Keratinocyte (primary cell): ENCODE data around the gene SLC25A25. TPM values are rescaled to one million over a fixed set of nuclear protein-coding genes. Genes with fewer than 3 reads are reported as not detected.

ENCODE experiments used
- DNase-seq: peaks from one replicate; pipeline ENCODE4 v3.0.0-alpha.2; 2011; ENCODE audit warnings: low read depth, missing footprints, low spot score
- FAIRE-seq: peaks from 2 replicates; lab custom pipeline; 2011; peaks lifted over from hg19 to GRCh38; lab: Jason Lieb, UNC
- H2AFZ ChIP-seq: 2 replicates; pipeline ENCODE4 v1.6.0; 2012; ENCODE audit warnings: low read length, control low read depth, inconsistent platforms; ENCODE audit not compliant: control insufficient read depth
- H3K27ac ChIP-seq: 2 replicates; pipeline ENCODE4 v1.5.1; 2011; ENCODE audit warnings: low read length; ENCODE audit not compliant: control insufficient read depth, insufficient read depth
- H3K27me3 ChIP-seq: 3 replicates; pipeline ENCODE4 v1.6.0; 2011; ENCODE audit warnings: low read length; ENCODE audit not compliant: control insufficient read depth, insufficient read depth; ENCODE audit errors: extremely low read depth
- H3K36me3 ChIP-seq, 2 experiments: 2 replicates in 1 of 2; 3 replicates in 1 of 2; pipeline ENCODE4 v1.5.1; 2011; ENCODE audit warnings: low read length in 2 of 2, mild to moderate bottlenecking in 1 of 2; ENCODE audit not compliant: control insufficient read depth in 2 of 2, insufficient read depth in 2 of 2; ENCODE audit errors: extremely low read depth in 1 of 2
- H3K4me1 ChIP-seq: 3 replicates; pipeline ENCODE4 v1.5.1; 2011; ENCODE audit warnings: low read length; ENCODE audit not compliant: control insufficient read depth, insufficient read depth; ENCODE audit errors: extremely low read depth
- H3K4me2 ChIP-seq: 3 replicates; pipeline ENCODE4 v1.6.0; 2011; ENCODE audit warnings: low read depth, low read length; ENCODE audit not compliant: control insufficient read depth, insufficient read depth; ENCODE audit errors: extremely low read depth
- H3K4me3 ChIP-seq, 3 experiments: fragments of 200-600 bp in 1 of 3; sonication (generic) in 1 of 3; 2 replicates in 2 of 3; 3 replicates in 1 of 3; pipeline ENCODE4 v1.5.1; 2011 to 2016; ENCODE audit warnings: low read length in 3 of 3, mild to moderate bottlenecking in 3 of 3, control low read depth in 2 of 3, inconsistent platforms in 1 of 3, low read depth in 1 of 3, mixed read lengths in 1 of 3, mixed run types in 1 of 3, moderate library complexity in 1 of 3; ENCODE audit not compliant: control insufficient read depth in 2 of 3, insufficient read depth in 2 of 3; ENCODE audit errors: extremely low read depth in 1 of 3
- H3K79me2 ChIP-seq: 2 replicates; pipeline ENCODE4 v1.6.0; 2012; ENCODE audit warnings: low read length; ENCODE audit not compliant: control insufficient read depth, insufficient read depth
- H3K9ac ChIP-seq: 3 replicates; pipeline ENCODE4 v1.6.0; 2011; ENCODE audit warnings: low read length; ENCODE audit not compliant: control insufficient read depth, insufficient read depth; ENCODE audit errors: extremely low read depth
- H3K9me1 ChIP-seq: 3 replicates; pipeline ENCODE4 v1.6.0; 2011; ENCODE audit warnings: low read length; ENCODE audit not compliant: control insufficient read depth, insufficient read depth; ENCODE audit errors: extremely low read depth
- H3K9me3 ChIP-seq: 2 replicates; pipeline ENCODE4 v1.5.1; 2012; ENCODE audit warnings: low read depth, low read length; ENCODE audit not compliant: control insufficient read depth
- H4K20me1 ChIP-seq: 3 replicates; pipeline ENCODE4 v1.6.0; 2011; ENCODE audit warnings: low read length; ENCODE audit not compliant: control insufficient read depth, insufficient read depth; ENCODE audit errors: extremely low read depth
- CTCF ChIP-seq, 3 experiments: IDR thresholded peaks in 1 of 3; conservative IDR thresholded peaks in 1 of 3; optimal IDR thresholded peaks in 1 of 3; 2 replicates in 2 of 3; 3 replicates in 1 of 3; pipeline versions ENCODE3 to v1.5.1; 2011; ENCODE audit warnings: low read length in 3 of 3, mild to moderate bottlenecking in 3 of 3, moderate library complexity in 2 of 3, control low read depth in 1 of 3, inconsistent platforms in 1 of 3; ENCODE audit not compliant: insufficient read depth in 2 of 3; ENCODE audit errors: extremely low read depth in 1 of 3
- EZH2 ChIP-seq: IDR thresholded peaks from one replicate; pipeline ENCODE4 v1.6.1; 2012; ENCODE audit warnings: inconsistent platforms, mild to moderate bottlenecking, low read length, moderate library complexity
- dilution Hi-C: fragments of 300-500 bp; cut with MboI; formaldehyde crosslinking; loops from one replicate; pipeline ENCODE4 v1.7.0; 2020; ENCODE audit warnings: low sequenced_read_pairs; ENCODE audit not compliant: extremely low pct_ligation_motif_present
- polyA plus RNA-seq, 5 experiments: library from polyadenylated mRNA; depleted of rRNA in 3 of 5; stranded (reverse) in 3 of 5; stranded (forward) in 1 of 5; unstranded in 1 of 5; fragments of >200 nt; gene quantifications; 1 replicate in 1 of 5; 2 replicates in 3 of 5; 3 replicates in 1 of 5; pipeline versions ENCODE4 v1.2.1 to v1.2.3, GENCODE V29; 2011 to 2012; ENCODE audit warnings: missing spikeins in 2 of 5, low read depth in 1 of 5, low replicate concordance in 1 of 5

SLC25A25 gene
- polyA plus RNA-seq, 1 donor (not counting 4 experiments of a cell fraction or from before 2014, with no cell fraction given) = 6.5 TPM

GRCh38 chr9:128082151-128082550 is 14.1 kb downstream of the SLC25A25 start:
- DNase-seq = no peak
- Histone ChIP-seq H3K9me3 (no peaks in the 10 kb centered on the region), H3K4me1 (peaks cover 26% of the 10 kb centered on the region), H3K4me3 (peak overlapping the region in 1 of 3 experiments; percentile 54), H3K9ac (peak overlapping the region; percentile 41), H4K20me1 (peaks cover 5% of the 10 kb centered on the region), H3K9me1 (no peaks in the 10 kb centered on the region), H3K4me2 (peak overlapping the region; percentile 71), H3K36me3 (peaks cover 0 to 6% of the 10 kb centered on the region in 2 experiments), H3K27me3 (no peaks in the 10 kb centered on the region), H3K79me2 (peaks cover 3% of the 10 kb centered on the region), H2AFZ (peak overlapping the region; percentile 5), H3K27ac (peak overlapping the region; percentile 36)
- dilution Hi-C loops = no loop called here
- no peak for TF ChIP-seq CTCF (optimal IDR thresholded peaks at IDR 0.05 in 1 of 3, IDR thresholded peaks at IDR 0.05 in 1 of 3, conservative IDR thresholded peaks at IDR 0.05 in 1 of 3; ENCODE audit: extremely low read depth in 1 of 3, insufficient read depth in 2 of 3, low read length in 3 of 3)
- TF ChIP-seq EZH2 = no peak
- peak; percentile 51 for FAIRE-seq

- DNase-seq = no peak
- H3K27ac ChIP-seq = no peak overlapping the region
- no peaks in the 10 kb centered on the region for H3K9me3 ChIP-seq
- H3K9me1 ChIP-seq = no peaks in the 10 kb centered on the region
- H3K4me2 ChIP-seq = no peak overlapping the region
- dilution Hi-C loops = no loop called here
- no peaks in the 10 kb centered on the region for H3K27me3 ChIP-seq
- no peak overlapping the region for H2AFZ ChIP-seq
- no peak for FAIRE-seq
- H3K9ac ChIP-seq = no peak overlapping the region
- no peak overlapping the region for H3K4me3 ChIP-seq
- H3K36me3 ChIP-seq = no peaks in the 10 kb centered on the region
- peaks cover 10% of the 10 kb centered on the region for H3K4me1 ChIP-seq
- no peak for TF ChIP-seq CTCF (optimal IDR thresholded peaks at IDR 0.05 in 1 of 3, IDR thresholded peaks at IDR 0.05 in 1 of 3, conservative IDR thresholded peaks at IDR 0.05 in 1 of 3; ENCODE audit: extremely low read depth in 1 of 3, insufficient read depth in 2 of 3, low read length in 3 of 3)
- no peak for TF ChIP-seq EZH2
- no peaks in the 10 kb centered on the region for H4K20me1 ChIP-seq
- no peaks in the 10 kb centered on the region for H3K79me2 ChIP-seq
These were observed 16.7 kb downstream of the SLC25A25 start for GRCh38 chr9:128084746-128085145.
